ENCODE data around the gene PPP4R4.
"Not testable (repeated sequence)": the region's sequence is repeated elsewhere in the genome, so short reads cannot be mapped to it uniquely, and the experiment has no call there.

Gene PPP4R4

GRCh38 chr14:94295360-94296180 is 121.4 kb downstream of the PPP4R4 start:
- DNase-seq (ENCODE audit: low read depth) = no peak
- H3K4me3 ChIP-seq (replicated peaks; ENCODE audit: low read depth, low read length) = no peak overlapping the region
- TF ChIP-seq, protein P1, sequence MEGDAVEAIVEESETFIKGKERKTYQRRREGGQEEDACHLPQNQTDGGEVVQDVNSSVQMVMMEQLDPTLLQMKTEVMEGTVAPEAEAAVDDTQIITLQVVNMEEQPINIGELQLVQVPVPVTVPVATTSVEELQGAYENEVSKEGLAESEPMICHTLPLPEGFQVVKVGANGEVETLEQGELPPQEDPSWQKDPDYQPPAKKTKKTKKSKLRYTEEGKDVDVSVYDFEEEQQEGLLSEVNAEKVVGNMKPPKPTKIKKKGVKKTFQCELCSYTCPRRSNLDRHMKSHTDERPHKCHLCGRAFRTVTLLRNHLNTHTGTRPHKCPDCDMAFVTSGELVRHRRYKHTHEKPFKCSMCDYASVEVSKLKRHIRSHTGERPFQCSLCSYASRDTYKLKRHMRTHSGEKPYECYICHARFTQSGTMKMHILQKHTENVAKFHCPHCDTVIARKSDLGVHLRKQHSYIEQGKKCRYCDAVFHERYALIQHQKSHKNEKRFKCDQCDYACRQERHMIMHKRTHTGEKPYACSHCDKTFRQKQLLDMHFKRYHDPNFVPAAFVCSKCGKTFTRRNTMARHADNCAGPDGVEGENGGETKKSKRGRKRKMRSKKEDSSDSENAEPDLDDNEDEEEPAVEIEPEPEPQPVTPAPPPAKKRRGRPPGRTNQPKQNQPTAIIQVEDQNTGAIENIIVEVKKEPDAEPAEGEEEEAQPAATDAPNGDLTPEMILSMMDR (IDR thresholded peaks at IDR 0.05; ENCODE audit: low read length, missing control alignments) = no peak

DNA sequence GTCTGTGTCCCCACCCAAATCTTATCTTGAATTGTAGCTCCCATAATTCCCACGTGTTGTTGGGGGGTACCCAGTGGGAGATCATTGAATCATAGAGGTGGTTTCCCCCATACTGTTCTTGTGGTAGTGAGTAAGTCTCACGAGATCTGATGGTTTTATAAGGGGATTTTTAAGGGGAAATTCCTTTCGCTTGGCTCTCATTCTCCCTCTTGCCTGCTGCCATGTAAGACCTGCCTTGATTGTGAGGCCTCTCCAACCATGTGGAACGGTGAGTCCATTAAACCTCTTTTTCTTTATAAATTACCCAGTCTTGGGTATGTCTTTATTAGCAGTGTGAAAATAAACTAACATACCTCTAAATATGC is 122.0 kb downstream of the PPP4R4 start:
- not testable (repeated sequence) for DNase-seq (ENCODE audit: low read depth)

DNA sequence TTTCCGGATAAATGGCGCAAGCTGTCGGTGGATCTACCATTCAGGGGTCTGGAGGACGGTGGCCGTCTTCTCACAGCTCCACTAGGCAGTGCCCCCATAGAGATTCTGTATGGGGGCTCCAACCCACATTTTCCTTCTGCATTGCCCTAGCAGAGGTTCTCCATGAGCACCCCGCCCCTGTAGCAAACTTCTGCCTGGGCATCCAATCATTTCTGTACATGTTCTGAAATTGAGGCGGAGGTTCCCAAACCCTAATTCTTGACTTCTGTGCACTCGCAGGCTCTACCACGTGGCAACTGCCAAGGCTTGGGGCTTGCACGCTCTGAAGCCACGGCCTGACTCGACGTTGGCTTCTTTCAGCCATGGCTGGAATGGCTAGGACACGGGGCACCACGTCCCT is 124.0 kb downstream of the PPP4R4 start:
- DNase-seq (ENCODE audit: low read depth) = no peak
- no peak overlapping the region for H3K4me3 ChIP-seq (replicated peaks; ENCODE audit: low read depth, low read length)
- TF ChIP-seq, protein P1 (IDR thresholded peaks at IDR 0.05; ENCODE audit: low read length, missing control alignments) = no peak

More for the DNA sequence above, 122.0 kb downstream of the PPP4R4 start:
- not testable (repeated sequence) for H3K4me3 ChIP-seq (replicated peaks; ENCODE audit: low read depth, low read length)

DNA sequence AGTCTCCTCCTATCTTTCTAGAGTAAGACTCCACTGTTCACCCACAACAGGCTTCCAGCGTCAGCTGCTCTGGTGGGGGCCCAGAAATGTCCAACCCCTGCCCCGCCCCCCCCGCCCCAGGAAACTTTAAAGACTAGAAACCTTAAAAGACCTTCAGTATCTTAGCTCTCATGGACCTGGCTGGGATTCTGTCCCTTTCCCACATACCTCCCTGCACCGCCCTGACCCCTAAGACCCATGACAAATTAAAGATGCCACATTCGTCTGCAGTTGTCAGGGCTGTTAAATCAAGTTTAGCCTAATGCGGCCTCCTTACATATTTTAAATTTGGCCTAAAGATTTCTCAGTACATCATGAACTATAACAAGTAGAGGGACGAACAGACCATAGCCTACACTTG is 129.0 kb downstream of the PPP4R4 start:
- TF ChIP-seq, protein P1 (IDR thresholded peaks at IDR 0.05; ENCODE audit: low read length, missing control alignments) = no peak
- no peak for DNase-seq (ENCODE audit: low read depth)
- no peak overlapping the region for H3K4me3 ChIP-seq (replicated peaks; ENCODE audit: low read depth, low read length)

DNA sequence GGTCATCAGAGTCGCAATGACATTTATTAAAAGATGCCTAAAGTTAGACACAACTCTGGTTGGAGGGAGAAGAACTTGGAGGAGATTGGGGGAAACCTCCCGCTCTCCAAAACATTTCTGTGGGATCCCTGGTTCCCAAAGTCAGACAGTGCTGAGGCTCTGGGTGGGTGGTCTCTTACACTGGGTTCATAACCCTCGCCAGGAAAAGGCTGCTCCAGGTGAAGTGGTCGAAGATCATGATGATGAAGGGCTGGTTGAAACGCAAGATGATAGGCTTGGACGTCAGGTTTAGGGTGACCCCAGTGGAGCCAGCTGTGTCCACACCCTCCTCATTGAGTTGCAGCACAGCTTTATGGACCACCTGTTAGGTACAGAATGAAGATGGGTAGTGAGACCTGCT is 130.1 kb downstream of the PPP4R4 start:
- no peak for DNase-seq (ENCODE audit: low read depth)
- TF ChIP-seq, protein P1 (IDR thresholded peaks at IDR 0.05; ENCODE audit: low read length, missing control alignments) = no peak
- no peak overlapping the region for H3K4me3 ChIP-seq (replicated peaks; ENCODE audit: low read depth, low read length)

DNA sequence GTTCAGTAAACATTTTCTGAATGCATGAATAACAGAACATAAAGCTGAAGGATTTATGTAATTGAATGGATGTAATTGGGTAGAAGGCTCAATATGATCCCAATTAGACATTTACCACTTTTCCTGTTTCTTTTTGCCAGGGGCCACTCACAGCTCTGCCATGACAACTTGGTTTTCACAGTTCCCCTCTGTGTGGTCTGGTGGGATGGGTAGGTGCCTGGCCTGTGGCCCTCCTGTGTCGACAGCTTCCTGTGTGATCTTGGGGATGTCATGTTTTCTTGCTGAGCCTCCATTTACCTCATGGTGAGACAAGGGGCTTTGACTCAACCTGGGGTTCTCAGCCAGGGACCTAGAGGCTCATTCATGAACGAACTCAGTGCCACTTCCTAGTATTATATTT is 131.5 kb downstream of the PPP4R4 start:
- H3K4me3 ChIP-seq (replicated peaks; ENCODE audit: low read depth, low read length) = no peak overlapping the region
- TF ChIP-seq, protein P1 (IDR thresholded peaks at IDR 0.05; ENCODE audit: low read length, missing control alignments) = no peak
- no peak for DNase-seq (ENCODE audit: low read depth)

GRCh38 chr14:94306047-94306978 is 132.2 kb downstream of the PPP4R4 start:
- no peak for DNase-seq (ENCODE audit: low read depth)
- TF ChIP-seq, protein P1 (IDR thresholded peaks at IDR 0.05; ENCODE audit: low read length, missing control alignments) = no peak
- no peak overlapping the region for H3K4me3 ChIP-seq (replicated peaks; ENCODE audit: low read depth, low read length)
